ENCODE measurements around the gene ZNF783. TPM values are rescaled to one million over a fixed set of nuclear protein-coding genes. Genes with fewer than 3 reads are reported as not detected.

ZNF783 gene
- total and polyA plus RNA-seq, 2 experiments from 2014 or later: 7.8 to 7.9 TPM

DNA sequence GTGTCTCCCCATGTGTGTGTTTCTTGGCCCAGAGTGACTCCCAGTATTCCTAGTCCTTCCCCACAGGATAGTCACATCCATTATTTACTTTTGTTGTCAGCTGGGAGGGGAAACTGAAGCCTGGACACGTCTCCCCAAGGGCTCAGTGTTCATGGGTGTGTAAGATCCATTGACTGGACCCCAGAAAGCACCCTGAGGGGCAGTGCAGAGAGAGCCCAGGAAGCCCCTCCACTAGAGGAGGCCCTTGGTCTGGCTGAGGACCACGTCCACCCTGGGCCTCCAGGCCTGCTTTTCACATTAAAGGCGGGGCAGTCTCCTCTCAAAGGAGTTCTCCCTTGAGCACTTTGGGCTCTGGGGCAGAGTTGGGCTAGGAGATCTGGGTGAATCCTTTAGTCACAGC lies 21.3 kb downstream of the ZNF783 start:
- Histone ChIP-seq H4K20me1 (ENCODE audit: insufficient read depth, poor library complexity, severe bottlenecking) (no peaks in the 10 kb centered on the region), H2AFZ (no peak overlapping the region), H3K4me1 (ENCODE audit: insufficient read depth) (peaks cover 7% of the 10 kb centered on the region), H3K36me3 (replicated peaks; ENCODE audit: insufficient read depth, low read depth) (no peaks in the 10 kb centered on the region), H3K27ac (no peak overlapping the region), H3K4me2 (no peak overlapping the region), H3K9me2 (replicated peaks; ENCODE audit: insufficient read depth) (no peaks in the 10 kb centered on the region), H3K9me3 (ENCODE audit: low read depth) (no peaks in the 10 kb centered on the region), H3K79me2 (no peaks in the 10 kb centered on the region), H3K4me3 (no peak overlapping the region), H3K27me3 (no peaks in the 10 kb centered on the region)
- no peak for DNase-seq (ENCODE audit: low spot score)
- TF ChIP-seq, protein P1, sequence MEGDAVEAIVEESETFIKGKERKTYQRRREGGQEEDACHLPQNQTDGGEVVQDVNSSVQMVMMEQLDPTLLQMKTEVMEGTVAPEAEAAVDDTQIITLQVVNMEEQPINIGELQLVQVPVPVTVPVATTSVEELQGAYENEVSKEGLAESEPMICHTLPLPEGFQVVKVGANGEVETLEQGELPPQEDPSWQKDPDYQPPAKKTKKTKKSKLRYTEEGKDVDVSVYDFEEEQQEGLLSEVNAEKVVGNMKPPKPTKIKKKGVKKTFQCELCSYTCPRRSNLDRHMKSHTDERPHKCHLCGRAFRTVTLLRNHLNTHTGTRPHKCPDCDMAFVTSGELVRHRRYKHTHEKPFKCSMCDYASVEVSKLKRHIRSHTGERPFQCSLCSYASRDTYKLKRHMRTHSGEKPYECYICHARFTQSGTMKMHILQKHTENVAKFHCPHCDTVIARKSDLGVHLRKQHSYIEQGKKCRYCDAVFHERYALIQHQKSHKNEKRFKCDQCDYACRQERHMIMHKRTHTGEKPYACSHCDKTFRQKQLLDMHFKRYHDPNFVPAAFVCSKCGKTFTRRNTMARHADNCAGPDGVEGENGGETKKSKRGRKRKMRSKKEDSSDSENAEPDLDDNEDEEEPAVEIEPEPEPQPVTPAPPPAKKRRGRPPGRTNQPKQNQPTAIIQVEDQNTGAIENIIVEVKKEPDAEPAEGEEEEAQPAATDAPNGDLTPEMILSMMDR (IDR thresholded peaks at IDR 0.05; ENCODE audit: poor library complexity): no peak
- TF ChIP-seq EZH2 (IDR thresholded peaks at IDR 0.05; ENCODE audit: borderline replicate concordance) (no peak), EZH2phosphoT487 (IDR thresholded peaks at IDR 0.05; ENCODE audit: low read depth, severe bottlenecking, unreplicated experiment) (no peak)
- whole genome bisulfite sequencing (ENCODE audit: low lambda C conversion rate, missing lambda C conversion rate): 96% methylated on average over 3 of the region's 3 CpGs

DNA sequence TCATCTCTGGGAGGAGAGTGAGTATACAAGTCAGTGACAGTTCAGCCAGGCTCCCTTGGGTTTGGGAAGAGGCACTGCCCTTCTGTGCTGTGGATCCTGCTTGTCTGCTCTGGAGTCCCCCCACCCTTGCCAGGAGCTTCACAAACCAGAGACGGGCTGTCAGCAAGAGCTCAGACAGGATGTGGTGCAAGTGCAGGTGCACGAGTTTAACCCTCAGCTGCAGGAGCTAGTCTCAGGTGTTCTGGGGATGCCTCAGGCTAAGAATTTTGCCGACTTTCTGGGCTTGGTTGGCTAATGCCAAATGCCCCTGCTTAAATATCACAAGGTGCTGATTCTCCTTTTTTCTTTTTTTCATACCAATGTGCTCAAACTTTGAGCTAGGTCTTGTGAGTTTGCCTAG lies 22.3 kb downstream of the ZNF783 start:
- Histone ChIP-seq H3K27ac (no peak overlapping the region), H3K9me2 (replicated peaks; ENCODE audit: insufficient read depth) (no peaks in the 10 kb centered on the region), H4K20me1 (ENCODE audit: insufficient read depth, poor library complexity, severe bottlenecking) (no peaks in the 10 kb centered on the region), H3K4me3 (no peak overlapping the region), H3K36me3 (replicated peaks; ENCODE audit: insufficient read depth, low read depth) (no peaks in the 10 kb centered on the region), H3K79me2 (no peaks in the 10 kb centered on the region), H3K27me3 (no peaks in the 10 kb centered on the region), H3K4me2 (peak overlapping the region; percentile 96), H3K4me1 (ENCODE audit: insufficient read depth) (peaks cover 7% of the 10 kb centered on the region), H3K9me3 (ENCODE audit: low read depth) (no peaks in the 10 kb centered on the region), H2AFZ (no peak overlapping the region)
- 80% methylated on average over 3 of the region's 3 CpGs for WGBS (ENCODE audit: low lambda C conversion rate, missing lambda C conversion rate)
- no peak for DNase-seq (ENCODE audit: low spot score)
- TF ChIP-seq, protein P1 (IDR thresholded peaks at IDR 0.05; ENCODE audit: poor library complexity): no peak

DNA sequence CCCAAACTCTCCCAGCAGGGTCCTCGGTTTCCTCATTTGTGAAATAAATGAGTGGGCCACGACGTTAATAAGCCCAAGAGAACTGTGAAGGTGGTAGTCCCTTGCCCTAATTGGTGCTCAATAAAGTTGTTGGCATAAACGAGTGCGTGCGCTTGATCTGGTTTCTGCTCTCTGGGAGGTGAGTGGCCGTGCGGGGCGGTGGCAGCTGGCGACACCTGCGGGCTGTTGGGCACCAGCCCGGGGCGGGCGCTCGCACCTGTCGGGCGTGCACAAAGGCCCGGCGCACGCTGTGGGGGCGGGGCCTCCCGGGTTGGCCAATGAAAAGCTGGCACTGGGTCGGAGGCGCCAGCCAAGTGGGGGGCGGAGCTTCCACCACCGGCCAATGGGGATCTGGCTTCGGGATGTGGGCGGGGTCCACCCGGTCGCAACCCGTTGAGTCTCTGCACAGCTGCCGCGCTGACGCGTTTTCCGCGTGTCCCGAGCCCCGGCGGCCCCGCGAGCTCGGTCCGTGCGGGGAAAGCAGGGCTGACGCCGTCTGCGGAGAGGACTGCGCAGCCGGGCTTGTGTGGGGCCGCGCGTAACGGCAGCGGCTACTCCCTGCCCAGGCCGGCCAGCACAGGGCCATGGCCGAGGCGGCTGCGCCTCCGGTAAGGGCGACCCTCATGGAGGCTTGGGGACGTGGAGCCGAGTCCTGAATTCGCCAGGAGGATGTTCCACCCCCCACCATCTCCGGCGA lies 23.0 kb downstream of the ZNF783 start:
- H3K27ac ChIP-seq: no peak overlapping the region

More for the DNA sequence above, 23.0 kb downstream of the ZNF783 start:
- H3K4me2 ChIP-seq: peak overlapping the region; percentile 96
- no peaks in the 10 kb centered on the region for H3K27me3 ChIP-seq
- no peaks in the 10 kb centered on the region for H4K20me1 ChIP-seq (ENCODE audit: insufficient read depth, poor library complexity, severe bottlenecking)
- H3K79me2 ChIP-seq: no peaks in the 10 kb centered on the region
- TF ChIP-seq EZH2phosphoT487 (IDR thresholded peaks at IDR 0.05; ENCODE audit: low read depth, severe bottlenecking, unreplicated experiment) (no peak), EZH2 (IDR thresholded peaks at IDR 0.05; ENCODE audit: borderline replicate concordance) (no peak)
- TF ChIP-seq, protein P1 (IDR thresholded peaks at IDR 0.05; ENCODE audit: poor library complexity): peak; percentile 5
- peak overlapping the region; percentile 51 for H3K4me3 ChIP-seq
- H2AFZ ChIP-seq: peak overlapping the region; percentile 53
- DNase-seq (ENCODE audit: low spot score): peak; percentile 97
- 4% methylated on average over 58 of the region's 66 CpGs for WGBS (ENCODE audit: low lambda C conversion rate, missing lambda C conversion rate)
- H3K9me2 ChIP-seq (replicated peaks; ENCODE audit: insufficient read depth): no peaks in the 10 kb centered on the region
- no peaks in the 10 kb centered on the region for H3K36me3 ChIP-seq (replicated peaks; ENCODE audit: insufficient read depth, low read depth)
- no peaks in the 10 kb centered on the region for H3K9me3 ChIP-seq (ENCODE audit: low read depth)
- peaks cover 7% of the 10 kb centered on the region for H3K4me1 ChIP-seq (ENCODE audit: insufficient read depth)

Measured in hepatocyte (in vitro differentiated cells).